Activated CD4-positive, alpha-beta T cell treated with anti-CD3 and anti-CD28 coated beads for 36 hours (primary cell): Measurements from ENCODE around the gene ANKRD44. TPM values are rescaled to one million over a fixed set of nuclear protein-coding genes. Genes with fewer than 3 reads are reported as not detected.
"Not testable (repeated sequence)": the region's sequence is repeated elsewhere in the genome, so short reads cannot be mapped to it uniquely, and the experiment has no call there.

Experiments
- ATAC-seq: fragments of 200-7000 bp; cut with Tn5 transposase; one replicate; pipeline ENCODE4 v1.10.0; 2021; ENCODE audit warnings: mild to moderate bottlenecking, moderate library complexity
- CTCF ChIA-PET: fragments of 350-600 bp; sonication (Branson Sonifier 250); formaldehyde crosslinking; loops from one replicate; lab custom pipeline; 2021; ENCODE audit warnings: antibody characterized with exemption; lab: Charles Lee
- POLR2A ChIA-PET: fragments of 350-600 bp; sonication (Branson Sonifier 250); formaldehyde crosslinking; loops from one replicate; lab custom pipeline; 2021; ENCODE audit warnings: antibody characterized with exemption, inconsistent platforms; lab: Charles Lee
- DNase-seq: peaks from one replicate; pipeline ENCODE4 v3.0.0-alpha.2; 2020
- H3K27ac Mint-ChIP-seq: one replicate; pipeline ENCODE4 v1.8.0; 2021; ENCODE audit warnings: mixed read lengths
- H3K27me3 Mint-ChIP-seq: one replicate; pipeline ENCODE4 v1.8.0; 2021; ENCODE audit warnings: mixed read lengths
- H3K36me3 Mint-ChIP-seq: one replicate; pipeline ENCODE4 v1.8.0; 2021; ENCODE audit warnings: low read depth, mixed read lengths
- H3K4me1 Mint-ChIP-seq: one replicate; pipeline ENCODE4 v1.8.0; 2021; ENCODE audit warnings: mixed read lengths
- H3K4me3 Mint-ChIP-seq: one replicate; pipeline ENCODE4 v1.8.0; 2021; ENCODE audit warnings: mild to moderate bottlenecking, moderate library complexity, mixed read lengths
- H3K9me3 Mint-ChIP-seq: one replicate; pipeline ENCODE4 v1.8.0; 2021; ENCODE audit warnings: low read depth, mixed read lengths
- intact Hi-C, 2 experiments: fragments of 100-400 bp; cut with DNase I in 1 of 2; cut with micrococcal nuclease in 1 of 2; formaldehyde crosslinking; loops; one replicate each; pipeline versions ENCODE4 v1.14.2 to v1.15.1; 2022 to 2024; cut with DNase I, micrococcal nuclease
- total RNA-seq, 2 experiments: library from RNA; stranded (reverse); gene quantifications; one replicate each; pipeline ENCODE4 v1.2.3, GENCODE V29; 2021

Gene ANKRD44
- total RNA-seq, 2 experiments from 2014 or later = 122 to 181 TPM

- CTCF ChIA-PET = interaction anchor here (0.6 to 2.3 kb wide), 3 partner anchors 10 to 596 kb away, joined by 3 to 5 read pairs (median 4); no protein-coding TSS in a partner anchor
- H3K9me3 Mint-ChIP-seq, H3K27me3 Mint-ChIP-seq, H3K4me3 Mint-ChIP-seq, POLR2A ChIA-PET, intact Hi-C loops, DNase-seq, H3K27ac Mint-ChIP-seq, H3K36me3 Mint-ChIP-seq: not testable (repeated sequence)
- peak; percentile 27 for ATAC-seq
- peaks cover 25% of the 10 kb centered on the region for H3K4me1 Mint-ChIP-seq
Observed at GRCh38 chr2:197343968-197344367, 33.4 kb upstream of the ANKRD44 start.

GRCh38 chr2:197340591-197340990 lies 30.0 kb upstream of the ANKRD44 start:
- intact Hi-C loops = no loop called here
- no peak overlapping the region for H3K27ac Mint-ChIP-seq

GRCh38 chr2:197339496-197340220 lies 29.1 kb upstream of the ANKRD44 start:
- POLR2A ChIA-PET = no interaction called here
- ATAC-seq = peak; percentile 30
- peak overlapping the region; percentile 40 for H3K27ac Mint-ChIP-seq

More at GRCh38 chr2:197340591-197340990, 30.0 kb upstream of the ANKRD44 start:
- CTCF ChIA-PET = no interaction called here
- POLR2A ChIA-PET = no interaction called here
- H3K4me1 Mint-ChIP-seq = peaks cover 28% of the 10 kb centered on the region
- no peak overlapping the region for H3K4me3 Mint-ChIP-seq
- DNase-seq (no peak), ATAC-seq (no peak)
- H3K9me3 Mint-ChIP-seq = no peaks in the 10 kb centered on the region
- H3K27me3 Mint-ChIP-seq = no peaks in the 10 kb centered on the region
- H3K36me3 Mint-ChIP-seq = no peaks in the 10 kb centered on the region

GRCh38 chr2:197339016-197339415 lies 28.4 kb upstream of the ANKRD44 start:
- H3K27ac Mint-ChIP-seq = peak overlapping the region; percentile 40
- no peaks in the 10 kb centered on the region for H3K9me3 Mint-ChIP-seq
- intact Hi-C loops = no loop called here
- ATAC-seq = no peak
- CTCF ChIA-PET = no interaction called here
- peaks cover 27% of the 10 kb centered on the region for H3K4me1 Mint-ChIP-seq
- POLR2A ChIA-PET = no interaction called here
- DNase-seq = no peak
- no peaks in the 10 kb centered on the region for H3K27me3 Mint-ChIP-seq
- no peaks in the 10 kb centered on the region for H3K36me3 Mint-ChIP-seq
- no peak overlapping the region for H3K4me3 Mint-ChIP-seq

More at GRCh38 chr2:197339496-197340220, 29.1 kb upstream of the ANKRD44 start:
- no peaks in the 10 kb centered on the region for H3K36me3 Mint-ChIP-seq
- no peak overlapping the region for H3K4me3 Mint-ChIP-seq
- no peak for DNase-seq
- H3K4me1 Mint-ChIP-seq = peaks cover 24% of the 10 kb centered on the region
- no peaks in the 10 kb centered on the region for H3K9me3 Mint-ChIP-seq
- CTCF ChIA-PET = no interaction called here
- intact Hi-C loops = no loop called here
- H3K27me3 Mint-ChIP-seq = no peaks in the 10 kb centered on the region

GRCh38 chr2:197332641-197333040 lies 22.1 kb upstream of the ANKRD44 start:
- Mint-ChIP-seq H3K27ac (no peak overlapping the region), H3K4me3 (no peak overlapping the region), H3K4me1 (peaks cover 22% of the 10 kb centered on the region), H3K9me3 (peaks cover 7% of the 10 kb centered on the region), H3K27me3 (no peaks in the 10 kb centered on the region), H3K36me3 (peaks cover 9% of the 10 kb centered on the region)
- POLR2A ChIA-PET = interaction anchor here (0.6 kb wide), 1 partner anchor 51 kb away, joined by 3 read pairs; no protein-coding TSS in a partner anchor
- ATAC-seq = no peak
- no peak for DNase-seq
- intact Hi-C loops = no loop called here
- CTCF ChIA-PET = interaction anchor here (0.7 kb wide), 1 partner anchor 23 kb away, joined by 4 read pairs; no protein-coding TSS in a partner anchor

GRCh38 chr2:197328461-197328860 lies 17.9 kb upstream of the ANKRD44 start:
- DNase-seq = peak; percentile 18
- Mint-ChIP-seq H3K4me3 (peak overlapping the region; percentile 34), H3K27me3 (no peaks in the 10 kb centered on the region), H3K27ac (peak overlapping the region; percentile 93), H3K36me3 (peaks cover 9% of the 10 kb centered on the region), H3K4me1 (peaks cover 55% of the 10 kb centered on the region), H3K9me3 (peaks cover 7% of the 10 kb centered on the region)
- intact Hi-C loops = loop anchor here in 1 of 2 experiments (2.0 kb wide), 1 partner anchor 30 kb away; no protein-coding TSS in a partner anchor
- ATAC-seq = peak; percentile 45
- CTCF ChIA-PET = interaction anchor here (0.9 to 2.2 kb wide), 10 partner anchors 9 to 217 kb away, joined by 3 to 13 read pairs (median 6); no protein-coding TSS in a partner anchor
- POLR2A ChIA-PET = interaction anchor here (0.8 to 1.2 kb wide), 2 partner anchors 18 to 25 kb away, joined by 5 read pairs; no protein-coding TSS in a partner anchor

- CTCF ChIA-PET = interaction anchor here (0.8 to 2.2 kb wide), 11 partner anchors 9 to 216 kb away, joined by 3 to 13 read pairs (median 3); no protein-coding TSS in a partner anchor
- POLR2A ChIA-PET = interaction anchor here (0.8 to 1.3 kb wide), 4 partner anchors 20 to 129 kb away, joined by 3 to 5 read pairs (median 4); no protein-coding TSS in a partner anchor
- Mint-ChIP-seq H3K27ac (peak overlapping the region; percentile 93), H3K36me3 (peaks cover 9% of the 10 kb centered on the region), H3K4me3 (peak overlapping the region; percentile 40), H3K9me3 (peaks cover 7% of the 10 kb centered on the region), H3K27me3 (no peaks in the 10 kb centered on the region), H3K4me1 (peaks cover 64% of the 10 kb centered on the region)
- DNase-seq (no peak), ATAC-seq (peak; percentile 57)
- intact Hi-C loops = loop anchor here in 1 of 2 experiments (2.0 kb wide), 1 partner anchor 31 kb away; no protein-coding TSS in a partner anchor
Observed at GRCh38 chr2:197327472-197328098, 17.0 kb upstream of the ANKRD44 start.

GRCh38 chr2:197327073-197327471 lies 16.5 kb upstream of the ANKRD44 start:
- ATAC-seq (no peak), DNase-seq (no peak)
- intact Hi-C loops = no loop called here
- Mint-ChIP-seq H3K9me3 (peaks cover 7% of the 10 kb centered on the region), H3K27me3 (no peaks in the 10 kb centered on the region), H3K4me3 (peak overlapping the region; percentile 40), H3K27ac (peak overlapping the region; percentile 93), H3K4me1 (peaks cover 67% of the 10 kb centered on the region), H3K36me3 (peaks cover 9% of the 10 kb centered on the region)
- CTCF ChIA-PET = interaction anchor here (0.8 to 2.2 kb wide), 11 partner anchors 9 to 216 kb away, joined by 3 to 13 read pairs (median 4); no protein-coding TSS in a partner anchor
- POLR2A ChIA-PET = interaction anchor here (0.6 to 1.3 kb wide), 5 partner anchors 19 to 128 kb away, joined by 3 to 6 read pairs (median 4); no protein-coding TSS in a partner anchor

- Mint-ChIP-seq H3K27me3 (no peaks in the 10 kb centered on the region), H3K9me3 (no peaks in the 10 kb centered on the region), H3K36me3 (peaks cover 1% of the 10 kb centered on the region), H3K4me3 (peak overlapping the region; percentile 55), H3K4me1 (peaks cover 81% of the 10 kb centered on the region), H3K27ac (peak overlapping the region; percentile 93)
- POLR2A ChIA-PET = interaction anchor here (0.8 kb wide), 1 partner anchor 18 kb away, joined by 6 read pairs; no protein-coding TSS in a partner anchor
- intact Hi-C loops = no loop called here
- ATAC-seq (no peak), DNase-seq (no peak)
- CTCF ChIA-PET = interaction anchor here (0.6 to 1.5 kb wide), 5 partner anchors 34 to 211 kb away, joined by 3 to 5 read pairs (median 3); no protein-coding TSS in a partner anchor
Observed at GRCh38 chr2:197324801-197325200, 14.2 kb upstream of the ANKRD44 start.

- intact Hi-C loops = no loop called here
- Mint-ChIP-seq H3K4me3 (peak overlapping the region; percentile 53), H3K4me1 (peaks cover 69% of the 10 kb centered on the region), H3K27me3 (no peaks in the 10 kb centered on the region), H3K27ac (peak overlapping the region; percentile 97), H3K9me3 (no peaks in the 10 kb centered on the region), H3K36me3 (no peaks in the 10 kb centered on the region)
- ChIA-PET POLR2A (no interaction called here), CTCF (interaction anchor here (0.9 to 1.3 kb wide), 8 partner anchors 11 to 144 kb away, joined by 3 to 9 read pairs (median 4); no protein-coding TSS in a partner anchor)
- DNase-seq (peak; percentile 40), ATAC-seq (peak; percentile 60)
Observed at GRCh38 chr2:197322724-197323720, 12.4 kb upstream of the ANKRD44 start.
